GM19351 (cell line): ENCODE results near the gene CNDP2.
"Not testable (repeated sequence)": the region's sequence is repeated elsewhere in the genome, so short reads cannot be mapped to it uniquely, and the experiment has no call there.

Experiments used
- ATAC-seq: cut with Tn5 transposase; IDR thresholded peaks from one replicate; pipeline ENCODE4 v1.9.1; 2021; ENCODE audit warnings: mild to moderate bottlenecking, moderate library complexity; ENCODE audit not compliant: unreplicated experiment

Gene CNDP2

DNA sequence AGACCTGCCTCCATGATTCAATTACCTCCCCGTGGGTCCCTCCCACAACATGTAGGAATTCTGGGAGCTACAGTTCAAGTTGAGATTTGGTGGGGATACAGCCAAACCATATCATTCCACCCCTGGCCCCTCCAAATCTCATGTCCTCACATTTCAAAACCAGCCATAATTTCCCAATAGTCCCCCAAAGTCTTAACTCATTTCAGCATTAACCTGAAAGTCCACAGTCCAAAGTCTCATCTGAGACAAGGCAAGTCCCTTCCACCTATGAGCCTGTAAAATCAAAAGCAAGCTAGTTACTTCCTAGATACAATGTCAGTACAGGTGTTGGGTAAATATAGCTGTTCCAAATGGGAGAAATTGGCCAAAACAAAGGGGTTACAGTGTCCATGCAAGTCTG, 69.0 kb downstream of the CNDP2 start:
- not testable (repeated sequence) for ATAC-seq

DNA sequence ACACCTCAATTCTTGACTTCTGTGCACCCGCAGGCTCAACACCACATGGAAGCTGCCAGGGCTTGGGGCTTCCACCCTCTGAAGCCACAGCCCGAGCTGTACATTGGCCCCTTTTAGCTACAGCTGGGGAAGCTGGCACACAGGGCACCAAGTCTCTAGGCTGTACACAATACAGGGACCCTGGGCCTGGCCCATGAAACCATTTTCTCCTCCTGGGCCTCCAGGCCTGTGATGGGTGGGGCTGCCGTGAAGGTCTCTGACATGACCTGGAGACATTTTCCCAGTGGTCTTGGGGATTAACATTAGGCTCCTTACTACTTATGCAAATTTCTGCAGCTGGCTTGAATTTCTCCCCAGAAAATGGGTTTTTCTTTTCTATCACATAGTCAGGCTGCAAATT, 69.8 kb downstream of the CNDP2 start:
- not testable (repeated sequence) for ATAC-seq

DNA sequence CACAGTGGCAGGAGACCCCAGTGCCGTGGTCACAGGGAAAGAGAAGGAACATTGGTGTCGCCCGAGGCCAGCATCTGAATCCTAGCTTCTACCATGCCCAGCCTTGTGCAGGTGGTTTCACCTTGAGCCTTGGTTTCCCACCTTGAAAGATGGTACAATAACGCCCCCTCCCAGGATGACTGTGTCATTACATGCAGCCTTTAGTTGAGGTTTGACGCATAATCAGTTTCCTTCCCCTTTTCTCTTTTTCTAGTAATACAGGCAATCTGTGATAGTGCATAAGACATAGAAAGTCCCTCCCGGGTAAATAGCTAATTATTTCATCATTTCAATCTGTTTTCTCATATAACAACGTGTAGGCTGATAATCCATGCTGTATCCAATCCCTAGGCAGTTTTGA, 71.7 kb downstream of the CNDP2 start:
- peak; percentile 45 for ATAC-seq

DNA sequence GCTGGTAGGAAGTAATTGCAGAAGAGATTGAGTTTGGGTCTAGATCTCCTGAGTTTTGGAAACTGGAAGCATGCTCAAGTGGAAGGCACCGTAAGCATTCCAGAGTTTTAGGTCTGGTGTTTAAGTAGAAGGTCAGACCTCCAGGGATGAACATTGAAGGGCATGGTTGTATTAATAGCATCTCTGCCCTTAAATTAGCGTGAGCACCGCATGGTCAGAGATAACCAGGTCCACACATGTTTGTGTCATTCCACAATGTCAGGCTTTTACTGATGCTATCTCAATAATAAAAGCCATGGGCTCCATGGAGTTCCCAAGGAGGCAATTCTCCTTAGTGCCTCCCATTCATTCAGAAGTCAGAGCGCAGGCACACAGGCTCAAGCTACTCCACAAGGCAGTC, 73.2 kb downstream of the CNDP2 start:
- no peak for ATAC-seq

DNA sequence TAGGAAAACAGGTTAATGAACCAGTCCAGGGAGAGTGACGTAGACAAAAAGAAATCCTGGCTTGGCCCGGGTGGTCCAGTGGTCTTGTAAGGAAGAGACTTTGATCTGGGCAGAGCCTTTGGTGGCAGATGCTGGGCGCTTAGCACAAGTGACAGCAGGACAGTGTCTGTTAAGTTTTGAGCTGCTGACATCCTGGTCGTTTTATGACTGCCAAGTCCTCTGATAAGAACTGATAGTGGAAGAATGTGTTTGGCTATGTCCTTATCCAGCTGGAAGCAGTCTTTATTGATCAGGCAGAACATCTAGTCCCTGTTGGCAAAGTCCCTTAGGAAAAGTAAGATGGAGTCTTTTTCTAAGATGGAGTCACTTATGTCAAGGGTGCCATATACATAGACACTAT, 74.1 kb downstream of the CNDP2 start:
- ATAC-seq = no peak

DNA sequence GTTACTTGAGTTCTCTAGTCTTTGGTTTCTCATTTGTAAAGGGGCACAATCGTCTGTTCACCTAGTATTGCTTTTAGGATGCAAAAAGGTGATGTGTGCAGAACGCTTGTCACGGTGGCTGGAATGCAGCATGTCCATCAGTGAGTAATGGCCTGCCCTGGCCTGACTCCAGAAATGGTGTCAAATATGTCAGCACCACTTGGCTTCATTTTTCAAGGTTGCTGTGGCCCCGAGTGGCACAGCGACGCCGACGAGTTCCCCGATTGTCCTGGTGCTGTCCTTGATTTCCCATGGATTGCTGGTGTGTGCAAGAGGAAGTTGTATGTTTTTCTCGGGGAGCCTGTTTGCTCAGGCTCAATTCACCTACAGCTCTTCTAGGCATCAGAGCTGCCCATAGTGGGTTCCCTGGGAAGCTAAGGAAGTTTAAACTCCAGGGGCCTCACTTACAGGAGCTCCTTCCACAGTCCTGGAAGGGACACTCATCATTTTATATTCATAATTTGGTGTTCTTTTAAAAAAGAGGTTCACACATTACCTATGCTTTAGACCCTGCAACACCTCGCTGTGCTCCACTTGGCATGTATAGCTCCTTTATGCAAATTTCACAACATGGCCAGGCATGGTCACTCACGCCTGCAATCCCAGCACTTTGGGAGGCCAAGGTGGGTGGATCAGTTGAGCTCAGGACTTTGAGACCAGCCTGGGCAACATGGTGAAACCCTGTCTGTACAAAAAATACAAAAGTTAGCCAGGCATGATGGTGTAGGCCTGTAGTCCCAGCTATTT, 75.9 kb downstream of the CNDP2 start:
- ATAC-seq = peak; percentile 69

DNA sequence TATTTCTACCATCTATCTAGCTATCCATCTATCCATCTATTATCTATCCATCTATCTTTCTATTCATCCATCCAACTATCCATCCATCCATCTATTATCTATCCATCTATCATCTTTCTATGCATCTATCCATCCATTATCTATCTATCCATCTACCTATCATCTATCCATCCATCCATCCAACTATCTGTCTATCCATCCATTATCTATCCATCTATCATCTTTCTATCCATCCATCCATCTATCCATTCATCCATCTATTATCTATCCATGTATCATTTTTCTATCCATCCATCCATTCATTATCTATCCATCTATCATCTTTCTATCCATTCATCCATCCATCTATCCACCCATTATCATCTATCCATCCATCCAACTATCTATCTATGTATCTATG, 76.9 kb downstream of the CNDP2 start:
- no peak for ATAC-seq
